Esophagus muscularis mucosa (tissue), 3 donors: ENCODE results near the gene MXRA8.

Experiments
- POLR2A ChIP-seq: fragments of 450-650 bp; IDR thresholded peaks from one replicate; pipeline ENCODE4 v1.6.1; 2017; ENCODE audit warnings: antibody characterized with exemption, moderate library complexity, mild to moderate bottlenecking, low read depth
- TF ChIP-seq, protein P1 (sequence below), 3 experiments: fragments of 200-600 bp in 2 of 3; fragments of 450-650 bp in 1 of 3; sonication (generic) in 2 of 3; IDR thresholded peaks; one replicate each; pipeline ENCODE4 v1.5.1; 2017 to 2019; ENCODE audit warnings: antibody characterized with exemption in 3 of 3, mild to moderate bottlenecking in 2 of 3, moderate library complexity in 1 of 3

DNA sequence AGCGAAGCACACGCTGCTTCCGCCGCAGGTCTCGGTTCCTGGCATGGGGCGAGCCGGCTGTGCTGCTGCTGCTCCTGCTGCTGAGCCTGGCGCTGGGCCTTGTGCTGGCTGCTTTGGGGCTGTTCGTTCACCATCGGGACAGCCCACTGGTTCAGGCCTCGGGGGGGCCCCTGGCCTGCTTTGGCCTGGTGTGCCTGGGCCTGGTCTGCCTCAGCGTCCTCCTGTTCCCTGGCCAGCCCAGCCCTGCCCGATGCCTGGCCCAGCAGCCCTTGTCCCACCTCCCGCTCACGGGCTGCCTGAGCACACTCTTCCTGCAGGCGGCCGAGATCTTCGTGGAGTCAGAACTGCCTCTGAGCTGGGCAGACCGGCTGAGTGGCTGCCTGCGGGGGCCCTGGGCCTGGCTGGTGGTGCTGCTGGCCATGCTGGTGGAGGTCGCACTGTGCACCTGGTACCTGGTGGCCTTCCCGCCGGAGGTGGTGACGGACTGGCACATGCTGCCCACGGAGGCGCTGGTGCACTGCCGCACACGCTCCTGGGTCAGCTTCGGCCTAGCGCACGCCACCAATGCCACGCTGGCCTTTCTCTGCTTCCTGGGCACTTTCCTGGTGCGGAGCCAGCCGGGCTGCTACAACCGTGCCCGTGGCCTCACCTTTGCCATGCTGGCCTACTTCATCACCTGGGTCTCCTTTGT, 24.7 kb downstream of the MXRA8 start:
- TF ChIP-seq POLR2A, result no peak
- TF ChIP-seq, protein P1, sequence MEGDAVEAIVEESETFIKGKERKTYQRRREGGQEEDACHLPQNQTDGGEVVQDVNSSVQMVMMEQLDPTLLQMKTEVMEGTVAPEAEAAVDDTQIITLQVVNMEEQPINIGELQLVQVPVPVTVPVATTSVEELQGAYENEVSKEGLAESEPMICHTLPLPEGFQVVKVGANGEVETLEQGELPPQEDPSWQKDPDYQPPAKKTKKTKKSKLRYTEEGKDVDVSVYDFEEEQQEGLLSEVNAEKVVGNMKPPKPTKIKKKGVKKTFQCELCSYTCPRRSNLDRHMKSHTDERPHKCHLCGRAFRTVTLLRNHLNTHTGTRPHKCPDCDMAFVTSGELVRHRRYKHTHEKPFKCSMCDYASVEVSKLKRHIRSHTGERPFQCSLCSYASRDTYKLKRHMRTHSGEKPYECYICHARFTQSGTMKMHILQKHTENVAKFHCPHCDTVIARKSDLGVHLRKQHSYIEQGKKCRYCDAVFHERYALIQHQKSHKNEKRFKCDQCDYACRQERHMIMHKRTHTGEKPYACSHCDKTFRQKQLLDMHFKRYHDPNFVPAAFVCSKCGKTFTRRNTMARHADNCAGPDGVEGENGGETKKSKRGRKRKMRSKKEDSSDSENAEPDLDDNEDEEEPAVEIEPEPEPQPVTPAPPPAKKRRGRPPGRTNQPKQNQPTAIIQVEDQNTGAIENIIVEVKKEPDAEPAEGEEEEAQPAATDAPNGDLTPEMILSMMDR (IDR thresholded peaks at IDR 0.05), result no peak
